Inflammatory macrophage treated with lipopolysaccharide for 1 hour (primary cell): ENCODE results near the gene CAMKMT.
A peak's percentile ranks its signal among the peaks of the same experiment; 100 is the strongest.

Source experiments
- DNase-seq, 2 donors: peaks; one replicate each; pipeline ENCODE4 v3.0.0-alpha.2; 2020 to 2022

Gene CAMKMT

DNA sequence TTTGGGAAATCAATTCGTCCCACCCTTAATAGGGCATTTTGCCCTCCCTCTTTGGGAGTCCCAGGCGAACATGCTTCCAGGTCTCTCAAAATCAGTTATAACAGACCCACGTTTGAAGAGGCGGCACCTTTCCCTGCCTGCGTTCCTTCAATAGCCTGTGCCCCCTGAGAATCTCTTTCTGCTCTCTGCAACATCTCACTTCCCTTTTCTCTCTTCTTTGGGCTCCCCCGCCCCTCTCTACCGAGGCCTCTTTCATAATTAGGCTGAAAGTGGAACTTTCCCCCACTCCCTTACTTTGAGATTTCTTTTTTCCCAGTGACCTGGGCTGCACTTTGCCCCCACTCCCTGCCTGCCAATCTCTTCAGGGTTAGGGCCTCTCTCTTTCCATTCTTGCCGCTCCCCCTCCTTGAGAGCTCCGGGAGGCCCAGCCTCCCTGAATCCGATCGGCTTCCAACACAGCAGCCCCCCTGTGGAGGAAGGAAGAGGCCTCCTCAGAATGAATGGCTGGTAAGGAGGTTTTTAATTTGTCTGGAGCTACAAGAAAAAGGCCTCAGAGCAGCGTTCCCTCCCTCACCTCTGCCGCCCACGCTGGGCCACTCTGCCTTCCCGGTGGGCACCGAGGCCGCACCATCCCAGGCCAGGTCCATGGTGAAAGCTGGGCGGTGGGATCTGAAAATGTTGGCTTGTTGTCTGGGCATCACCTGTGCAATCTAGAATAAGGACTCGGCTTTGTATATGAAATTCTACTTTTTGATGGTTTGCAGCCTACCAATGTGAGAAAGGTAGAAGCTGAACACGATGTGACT, 417.1 kb downstream of the CAMKMT start:
- peak; percentile 46 to 76 for DNase-seq

DNA sequence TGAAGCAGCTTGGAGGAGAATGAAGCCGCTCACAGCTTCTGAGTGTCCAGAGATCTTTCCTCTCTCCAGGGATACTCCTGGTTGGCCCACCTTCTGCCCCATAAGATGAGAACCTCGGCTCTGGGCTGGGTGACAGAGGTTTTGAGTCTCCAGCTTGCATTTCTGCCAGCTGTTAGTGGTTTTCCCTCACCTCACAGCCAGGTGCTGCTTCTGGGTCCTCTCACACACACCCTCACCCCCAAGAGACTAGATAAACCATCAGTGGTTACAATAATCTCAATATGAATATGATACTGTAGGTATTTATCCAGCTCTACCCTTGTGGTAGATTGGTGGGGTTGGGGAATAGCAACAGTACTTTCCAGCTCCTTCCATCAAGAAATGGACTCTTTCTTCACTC, 418.0 kb downstream of the CAMKMT start:
- no peak for DNase-seq

DNA sequence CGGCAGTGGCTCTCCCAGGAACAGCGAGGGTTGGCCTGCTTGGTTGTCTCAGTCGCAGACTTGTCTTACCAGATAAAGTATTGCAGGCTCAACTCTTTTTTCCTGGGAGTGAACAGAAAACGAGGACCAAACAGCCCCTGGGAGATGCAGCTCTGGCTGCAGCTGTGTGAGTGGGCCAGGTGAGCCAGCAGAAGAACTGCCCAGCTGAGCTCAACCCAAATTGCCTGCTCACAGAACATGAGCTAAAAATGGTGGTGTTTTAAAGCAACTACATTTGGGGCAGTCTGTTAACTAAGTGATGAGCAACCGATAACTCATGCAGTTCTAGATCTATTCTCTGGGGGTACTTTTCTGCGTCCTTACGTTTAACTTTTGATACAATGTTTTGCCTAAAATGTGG, 418.7 kb downstream of the CAMKMT start:
- no peak for DNase-seq

DNA sequence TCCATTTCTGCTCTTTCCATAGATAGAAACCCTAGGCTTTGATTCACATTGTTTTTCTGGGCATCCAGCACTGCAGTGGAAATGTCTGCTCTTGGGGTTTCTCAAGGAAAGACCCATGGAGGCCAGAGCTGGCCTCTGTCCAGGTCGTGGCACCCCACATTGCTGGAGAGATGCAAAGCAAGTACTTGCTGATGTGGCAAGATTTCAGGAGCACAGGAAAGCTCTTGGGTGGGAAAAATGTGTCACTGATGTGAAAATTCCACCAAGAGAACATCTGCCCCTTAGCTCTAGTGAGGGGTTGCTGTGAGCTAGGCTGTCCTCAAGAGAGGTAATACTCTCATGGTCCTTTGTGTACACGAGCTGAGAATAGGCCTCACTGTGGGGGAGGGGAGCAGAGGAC, 423.7 kb downstream of the CAMKMT start:
- no peak for DNase-seq

DNA sequence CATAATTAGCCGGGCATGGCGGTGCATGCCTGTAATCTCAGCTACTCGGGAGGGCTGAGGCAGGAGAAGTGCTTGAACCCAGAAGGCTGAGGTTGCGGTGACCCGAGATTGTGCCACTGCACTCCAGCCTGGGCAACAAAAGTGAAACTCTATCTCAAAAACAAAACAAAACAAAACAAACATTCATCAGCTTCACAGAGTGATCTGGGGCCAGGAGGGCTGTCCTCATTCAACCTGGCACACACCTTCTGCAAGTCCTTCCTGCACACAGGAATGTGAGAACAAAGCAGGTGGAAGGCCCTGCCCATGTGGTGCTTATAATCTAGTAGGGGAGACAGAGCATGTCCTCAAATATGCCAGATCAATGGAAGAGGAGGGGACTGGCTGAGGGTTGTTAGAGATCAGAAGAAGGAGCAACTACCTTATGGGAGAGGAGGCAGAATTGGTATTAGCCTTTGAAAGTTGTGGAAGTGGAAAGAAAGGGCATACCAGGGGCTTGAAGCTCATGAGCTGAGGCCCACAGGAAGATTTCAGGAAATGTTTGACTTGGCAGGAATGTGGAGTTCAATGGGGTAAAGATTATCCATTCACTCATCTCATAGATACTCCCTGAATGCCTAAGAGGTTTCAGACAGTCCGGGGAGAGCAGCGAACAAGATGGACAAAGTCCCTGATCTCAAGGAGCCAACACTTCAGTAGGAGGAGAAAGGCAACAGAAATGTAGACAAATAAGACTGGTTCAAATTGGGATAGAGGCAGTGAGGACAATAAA, 424.5 kb downstream of the CAMKMT start:
- no peak for DNase-seq

DNA sequence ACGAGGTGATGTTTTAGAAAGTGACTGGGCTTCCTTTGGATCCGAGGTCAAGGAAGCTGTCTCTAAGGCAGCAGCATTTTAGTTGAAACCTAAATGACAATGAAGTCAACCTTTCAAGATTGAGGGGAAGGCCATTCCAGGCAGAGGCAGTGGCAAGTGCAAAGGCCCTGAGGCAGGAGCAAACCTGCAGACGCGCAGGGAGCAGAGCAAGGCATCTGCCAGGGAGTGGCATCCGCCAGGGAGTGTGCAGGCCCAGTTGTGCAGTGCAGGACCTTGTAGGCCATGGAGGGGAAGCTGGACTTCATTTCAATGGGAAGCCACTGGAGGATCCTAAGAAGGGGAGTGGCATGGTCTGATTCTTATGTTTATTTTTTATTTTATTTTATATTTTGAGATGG, 425.1 kb downstream of the CAMKMT start:
- no peak for DNase-seq

DNA sequence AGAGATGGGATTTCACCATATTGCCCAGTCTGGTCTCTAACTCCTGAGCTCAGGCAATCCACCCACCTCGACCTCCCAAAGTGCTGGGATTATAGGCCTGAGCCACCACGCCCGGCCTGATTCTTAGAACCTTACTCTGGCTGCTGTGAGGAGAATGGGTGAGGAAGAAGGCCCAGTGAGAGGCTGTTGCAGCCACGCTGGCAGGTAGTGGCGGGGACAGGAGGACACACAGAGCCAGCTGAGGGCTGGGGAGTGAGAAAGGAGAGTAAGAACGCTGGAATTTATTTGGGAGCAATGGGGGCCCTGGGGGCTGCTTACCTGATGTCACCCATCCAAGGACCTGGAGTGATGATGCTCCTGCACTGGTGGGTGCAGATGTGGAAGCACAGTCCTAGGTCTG, 425.9 kb downstream of the CAMKMT start:
- DNase-seq, result no peak

DNA sequence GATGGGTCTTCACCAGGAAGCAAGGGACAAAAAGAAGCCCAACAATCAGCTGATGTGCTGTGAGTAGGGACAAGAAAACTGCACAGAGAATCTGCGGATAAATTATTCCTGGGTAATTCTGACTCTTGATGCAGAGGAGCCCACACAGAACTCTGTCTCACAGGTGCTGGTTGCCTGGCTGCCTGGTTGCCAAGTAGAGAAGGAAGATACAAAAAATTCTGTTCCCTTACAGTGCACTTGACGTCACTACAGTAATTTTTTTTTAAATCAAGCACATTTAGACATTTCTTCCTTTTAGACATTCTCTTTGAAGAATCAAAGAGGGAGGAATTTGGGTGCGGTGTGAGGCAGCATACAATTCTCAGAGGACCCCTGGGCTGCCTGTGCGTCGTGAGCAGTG, 427.7 kb downstream of the CAMKMT start:
- no peak for DNase-seq

DNA sequence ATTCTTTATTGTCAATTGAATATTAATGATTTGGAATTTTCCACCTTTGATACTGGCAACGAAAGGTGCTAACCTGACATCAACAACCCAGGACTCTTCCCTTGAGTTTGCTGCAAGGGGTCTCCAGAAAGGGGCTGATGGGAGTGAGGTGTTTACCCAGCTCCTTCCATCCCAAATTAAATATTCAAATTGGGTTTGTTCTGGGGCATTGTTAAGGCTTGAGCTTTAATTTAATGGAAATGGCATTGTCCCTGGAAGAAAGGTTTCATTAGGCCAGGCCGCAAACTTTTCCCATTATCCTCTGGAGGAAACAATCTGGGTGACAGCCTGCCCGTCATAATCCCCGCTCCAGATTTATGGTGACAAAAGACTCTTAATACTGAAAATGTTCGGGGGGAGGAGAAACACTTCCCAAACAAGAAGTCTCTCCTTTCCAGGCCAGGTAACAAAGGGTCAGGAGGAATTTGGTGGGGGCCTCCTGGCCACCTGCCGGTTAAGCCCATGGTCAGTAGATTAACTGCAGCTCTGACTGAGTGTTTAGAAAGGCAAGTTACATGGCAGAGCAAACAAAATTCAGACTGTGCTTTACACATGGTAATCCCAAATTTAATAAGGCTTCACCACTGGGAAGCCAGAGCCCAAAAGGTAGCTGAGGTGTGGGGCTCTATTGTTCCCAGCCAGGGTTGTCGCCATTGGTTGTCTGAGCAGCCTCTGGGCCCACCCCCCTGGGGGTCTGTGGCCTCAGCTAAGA, 428.4 kb downstream of the CAMKMT start:
- no peak for DNase-seq

DNA sequence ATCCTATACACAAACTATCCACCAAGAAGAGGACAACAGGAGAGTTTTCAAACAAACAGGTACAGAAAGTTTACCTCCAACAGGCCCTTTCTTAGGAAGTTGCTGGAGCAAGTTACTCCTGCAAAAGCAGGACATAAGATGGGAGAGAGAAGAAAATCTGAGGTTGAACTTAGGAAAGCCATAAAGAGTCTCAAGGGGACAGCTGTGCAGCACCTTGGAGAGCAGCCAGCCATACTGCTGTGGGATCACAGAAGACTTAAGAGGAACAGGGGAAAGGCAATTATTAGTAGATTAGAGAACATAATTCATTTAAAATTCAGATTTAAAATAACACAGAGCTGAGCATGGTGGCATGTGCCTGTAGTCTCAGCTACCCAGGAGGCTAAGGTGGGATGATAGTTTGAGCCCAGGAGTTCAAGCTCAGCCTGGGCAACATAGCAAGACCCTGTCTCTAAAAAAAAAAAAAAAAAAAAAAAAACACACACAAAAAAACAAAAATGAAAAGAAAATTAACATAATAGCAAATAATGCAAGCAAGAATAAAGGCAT, 431.6 kb downstream of the CAMKMT start:
- DNase-seq, result peak; percentile 6 to 23

DNA sequence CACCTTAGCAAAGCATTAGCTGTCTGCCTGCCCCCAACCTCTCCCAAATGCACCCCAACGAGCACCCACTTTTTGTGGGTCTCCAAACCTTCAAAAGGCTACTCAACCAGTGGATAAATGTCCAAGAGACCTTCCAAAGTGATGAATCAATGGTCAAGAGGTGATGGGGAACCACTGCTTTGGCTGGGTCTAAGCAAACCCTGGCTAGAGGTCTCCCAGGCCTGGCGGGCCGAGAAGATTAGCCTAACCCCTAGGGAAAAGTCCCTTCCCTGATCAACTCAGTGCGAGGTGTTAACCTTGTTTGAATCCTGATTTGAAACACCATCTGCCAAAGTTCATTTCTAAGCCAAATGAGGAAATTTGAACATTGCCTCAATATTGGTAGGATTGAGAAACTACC, 435.0 kb downstream of the CAMKMT start:
- no peak for DNase-seq

DNA sequence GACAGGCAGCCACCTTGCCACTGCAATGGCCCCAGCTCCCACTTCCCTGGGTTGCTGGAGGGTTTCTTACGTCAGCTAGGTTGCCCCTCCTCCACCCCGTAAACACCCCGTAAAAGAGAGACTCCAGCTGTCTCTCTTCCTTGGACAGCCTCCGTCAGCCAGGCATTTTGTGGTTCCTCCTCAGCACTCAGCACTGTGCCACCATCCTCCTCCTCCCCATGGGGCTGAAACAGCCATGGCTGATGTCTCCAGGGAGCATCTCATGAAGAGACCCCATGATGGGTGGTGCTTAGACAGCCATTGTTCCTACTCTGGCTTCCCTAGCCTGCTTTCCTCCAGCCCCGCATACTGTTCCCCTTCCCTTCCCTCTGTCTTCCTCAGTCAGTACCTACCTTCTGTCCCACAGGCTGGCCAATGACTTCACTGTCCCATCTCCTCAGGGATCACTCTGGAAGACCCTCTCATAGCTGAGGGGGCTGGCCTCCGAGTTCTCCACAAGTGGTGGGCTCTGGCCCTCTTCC, 436.5 kb downstream of the CAMKMT start:
- DNase-seq, result no peak

DNA sequence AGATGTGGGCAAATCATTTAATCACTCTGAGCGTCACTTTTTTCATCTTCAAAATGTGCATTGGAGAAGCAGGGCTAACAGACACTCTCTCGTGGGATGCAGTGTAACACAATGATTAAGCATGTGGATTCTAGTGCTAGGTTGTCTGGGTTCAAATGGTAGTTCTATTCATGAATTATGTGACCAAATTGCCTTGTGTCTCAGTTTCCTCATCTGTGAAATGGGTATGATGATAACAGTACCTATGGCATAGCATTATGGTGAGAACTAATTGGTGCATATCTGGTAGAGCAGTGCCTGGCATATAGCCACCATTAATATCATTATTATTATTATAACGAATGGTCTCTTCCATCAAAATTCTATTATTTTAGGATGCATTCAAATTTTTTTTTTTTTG, 437.4 kb downstream of the CAMKMT start:
- no peak for DNase-seq

DNA sequence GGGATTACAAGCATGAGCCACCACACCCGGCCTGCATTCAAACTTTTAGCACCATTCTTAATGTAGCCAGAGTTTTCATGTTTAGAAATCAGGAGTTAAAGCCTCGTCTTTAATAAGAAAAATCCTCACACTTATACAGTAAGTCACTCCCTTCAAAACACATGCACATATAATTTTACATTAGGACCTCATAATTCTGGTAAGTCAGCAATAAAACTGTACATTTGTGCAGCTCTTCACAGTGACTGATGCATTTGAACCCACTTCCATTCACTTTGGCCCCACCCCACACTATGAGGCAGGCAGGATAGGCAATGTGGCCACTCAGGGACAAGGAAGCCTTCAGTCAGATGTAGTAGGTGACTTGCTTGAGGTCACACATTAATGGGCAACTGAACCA, 438.0 kb downstream of the CAMKMT start:
- no peak for DNase-seq

DNA sequence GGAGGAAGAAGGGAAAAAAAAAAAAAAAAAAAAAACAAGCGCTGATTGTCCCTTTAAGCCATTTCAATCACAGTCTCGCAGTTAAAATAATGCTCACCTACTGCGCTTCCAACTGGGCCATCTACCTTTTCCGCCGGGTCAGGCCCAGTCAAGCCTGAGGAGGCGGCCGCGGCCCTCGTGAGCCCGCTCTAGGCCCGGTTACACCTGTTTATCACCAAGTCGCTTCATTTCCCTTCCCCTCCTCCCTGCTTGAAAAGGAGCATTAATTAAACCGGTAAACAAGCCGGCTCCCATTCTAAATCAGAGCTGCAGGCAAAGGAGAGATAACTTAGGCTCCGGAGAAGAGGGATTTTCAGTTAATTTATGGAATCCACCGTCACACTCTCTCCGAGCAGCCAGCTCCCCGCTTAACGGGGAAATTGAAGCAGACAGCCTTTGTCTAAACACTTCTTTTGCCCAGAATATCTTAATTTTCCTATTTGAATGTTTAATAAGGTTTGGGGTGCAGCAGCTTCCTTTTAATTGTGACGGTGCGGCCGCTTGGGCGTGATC, 439.6 kb downstream of the CAMKMT start:
- DNase-seq, result no peak

DNA sequence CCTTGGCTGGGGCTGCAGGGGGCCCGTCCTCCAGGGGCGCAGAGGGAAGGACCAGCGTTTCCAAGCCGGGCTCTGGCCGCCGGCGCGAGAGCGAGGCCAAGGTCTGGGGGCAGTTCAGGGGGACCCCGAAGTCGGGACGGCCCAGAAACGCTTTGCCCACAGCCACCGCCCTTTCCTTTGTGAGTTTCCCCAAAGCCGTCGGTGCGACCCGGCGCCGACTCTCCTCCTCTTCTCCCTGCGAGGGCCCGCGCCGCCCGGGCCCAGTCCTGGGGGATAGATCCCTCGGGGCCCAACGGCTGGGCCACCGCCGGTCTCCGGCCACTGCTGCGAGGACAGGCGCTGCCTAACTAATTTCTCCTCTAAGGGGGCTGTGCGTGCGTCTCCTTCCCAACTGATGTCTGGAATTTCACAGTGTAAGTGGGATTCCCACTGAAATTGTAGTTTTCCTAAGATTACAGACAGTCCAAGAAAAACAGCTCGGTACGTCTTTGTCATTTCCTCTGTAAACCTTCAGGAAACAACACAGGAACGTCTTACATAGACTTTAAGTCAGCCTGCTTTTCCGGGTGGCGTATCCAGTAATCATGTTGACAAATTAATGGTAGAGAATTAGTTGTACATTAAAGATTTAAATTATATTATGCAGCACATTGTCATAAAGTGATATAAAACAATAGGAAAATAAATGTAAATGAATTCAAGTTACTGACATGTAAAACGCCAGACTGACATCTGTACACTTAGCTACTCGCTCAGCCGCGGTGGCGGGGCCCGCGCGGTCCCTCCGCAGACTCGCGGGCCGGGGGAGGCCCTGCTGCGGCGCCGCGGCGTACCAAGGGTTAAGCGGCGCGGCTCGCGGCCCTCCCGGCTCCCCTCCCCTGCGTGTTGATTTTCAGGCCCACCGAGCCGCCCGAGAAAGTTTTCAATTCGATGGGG, 440.4 kb downstream of the CAMKMT start:
- DNase-seq, result no peak

DNA sequence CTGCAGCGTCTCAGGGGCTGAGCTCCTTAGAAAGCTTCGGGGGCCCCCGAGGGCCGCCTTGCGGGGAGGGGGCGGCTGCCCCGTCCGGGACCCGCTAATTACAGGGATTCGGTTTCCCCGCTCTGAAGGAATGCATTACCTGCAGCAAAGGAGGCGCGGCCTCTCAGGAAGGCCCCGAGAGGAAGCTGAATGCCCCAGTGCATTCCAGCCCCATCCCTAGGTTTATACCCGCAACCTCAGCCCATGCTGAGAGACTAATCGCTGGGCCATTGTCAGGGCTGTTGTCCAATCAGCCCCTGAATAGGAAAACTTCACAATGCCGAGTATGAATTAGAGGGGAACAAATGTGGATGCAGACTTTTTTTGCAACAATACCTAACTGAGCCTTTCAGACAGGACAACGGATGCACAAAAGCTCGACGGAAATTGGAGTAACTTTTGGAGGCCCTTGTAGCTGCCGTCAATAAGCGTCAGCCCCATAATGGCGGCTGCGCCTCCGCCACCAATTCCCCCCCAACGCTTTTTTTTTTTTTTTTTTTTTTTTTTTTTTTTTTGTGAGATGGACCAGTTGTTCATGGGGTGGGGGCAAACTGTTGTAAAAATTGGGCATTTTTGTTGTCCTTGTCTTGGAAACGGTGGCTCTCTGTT, 441.2 kb downstream of the CAMKMT start:
- no peak for DNase-seq

DNA sequence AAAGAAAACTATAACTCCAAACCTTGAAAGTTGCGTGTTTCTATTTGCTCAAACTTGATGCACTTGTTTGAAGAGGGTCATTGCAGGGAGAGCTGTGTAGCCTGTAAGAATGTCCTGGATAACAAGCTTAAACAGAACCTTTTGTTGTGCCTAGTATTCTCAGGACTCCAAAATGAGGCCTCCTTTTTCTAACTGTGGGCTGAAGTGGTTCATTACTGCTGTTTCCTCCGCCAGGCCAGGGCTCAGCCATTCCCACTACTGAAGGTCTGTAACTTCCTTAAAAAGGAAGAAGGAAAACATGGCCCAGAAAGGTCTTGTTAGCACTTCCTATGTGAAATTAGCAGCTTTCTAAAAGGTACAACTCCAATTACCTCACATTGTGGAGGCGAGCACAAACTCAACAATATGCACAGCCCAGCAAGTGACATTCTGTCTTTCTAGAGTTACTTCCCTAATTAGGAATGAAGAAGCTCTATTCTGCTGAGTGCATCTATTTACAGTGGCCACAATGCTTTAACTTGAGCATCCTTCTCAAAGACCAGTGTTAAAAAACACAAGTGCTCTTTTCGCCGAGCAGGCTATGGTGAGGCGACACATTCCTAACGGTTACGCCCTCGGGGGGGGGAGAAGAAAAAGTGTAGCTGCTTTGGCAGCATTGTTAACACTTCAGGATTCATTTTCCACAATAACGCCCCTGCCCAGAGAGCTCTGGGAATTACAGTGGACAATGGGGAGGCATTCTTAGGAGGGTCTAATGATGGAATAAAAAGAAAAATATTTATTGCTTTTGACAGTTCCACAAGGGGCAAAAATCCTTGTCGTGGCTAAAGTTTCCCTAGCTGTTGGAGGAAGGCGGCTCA, 442.9 kb downstream of the CAMKMT start:
- DNase-seq, result peak; percentile 8 to 15

DNA sequence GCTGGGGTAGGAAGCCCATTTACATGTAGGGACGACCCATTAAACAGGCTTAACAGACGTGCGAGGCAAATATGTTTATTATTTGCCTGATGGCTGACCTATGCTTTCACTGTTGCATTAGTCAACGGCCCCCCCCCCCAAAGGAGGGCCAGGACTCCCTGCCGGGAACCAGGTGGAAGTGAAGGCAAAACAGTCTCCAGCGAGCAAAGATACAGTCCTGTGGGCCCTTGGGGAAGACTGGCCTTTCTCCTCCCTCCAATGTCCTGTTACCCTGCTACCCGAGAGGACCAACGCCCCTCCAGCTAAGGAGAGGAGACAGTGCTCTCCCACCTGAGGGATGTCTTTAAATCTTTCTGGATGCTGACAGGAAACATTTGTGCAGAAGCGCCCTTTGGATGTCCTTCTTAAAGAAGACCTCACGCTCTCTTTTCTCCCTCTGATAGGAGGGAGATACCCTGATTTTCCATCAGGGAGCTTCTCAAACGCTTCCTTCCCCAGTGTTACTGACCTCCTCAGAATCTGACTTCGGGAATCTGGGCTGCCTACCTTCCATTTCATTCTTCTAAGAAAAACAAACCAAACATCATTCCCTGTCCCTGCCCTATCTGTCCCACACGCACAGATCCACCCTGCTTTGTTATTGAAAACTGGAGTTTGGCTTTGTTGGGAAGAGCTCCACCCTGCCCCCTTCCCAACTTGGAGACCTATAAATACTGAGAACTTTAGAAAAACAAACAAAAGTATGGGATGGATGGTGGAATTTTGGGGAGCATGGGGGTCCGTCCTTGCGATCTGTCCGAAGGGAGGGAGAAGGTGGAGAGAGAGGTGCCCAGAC, 443.9 kb downstream of the CAMKMT start:
- DNase-seq, result no peak
